Ecto neural progenitor cell (in vitro differentiated cells): ENCODE data around the gene ANKMY2.
"Not testable (repeated sequence)": the region's sequence is repeated elsewhere in the genome, so short reads cannot be mapped to it uniquely, and the experiment has no call there.

Experiments used
- DNase-seq: peaks from one replicate; pipeline ENCODE4 v3.0.0-alpha.2; 2018; ENCODE audit warnings: low spot score

The ANKMY2 gene

GRCh38 chr7:16645593-16646471, at the start of gene ANKMY2, which contains the start of gene BZW2:
Gene ANKMY2 (minus strand): TSS chr7:16645754. CDS start chr7:16645573, 181 bp downstream.
Gene BZW2 (plus strand): TSS chr7:16646181. CDS start chr7:16665444, 19,263 bp downstream.
- peak; percentile 95 for DNase-seq

- no peak for DNase-seq
These were observed 49.3 kb upstream of the ANKMY2 start for GRCh38 chr7:16694806-16695205.

GRCh38 chr7:16693601-16694318, 48.2 kb upstream of the ANKMY2 start:
- no peak for DNase-seq

GRCh38 chr7:16691241-16691640, 45.7 kb upstream of the ANKMY2 start:
- no peak for DNase-seq

- no peak for DNase-seq
These were observed 42.7 kb upstream of the ANKMY2 start for GRCh38 chr7:16688249-16688648.

- no peak for DNase-seq
These were observed 40.0 kb upstream of the ANKMY2 start for GRCh38 chr7:16685535-16685934.

- no peak for DNase-seq
These were observed 39.4 kb upstream of the ANKMY2 start for GRCh38 chr7:16684935-16685334.

GRCh38 chr7:16678645-16679566, 33.4 kb upstream of the ANKMY2 start:
- DNase-seq = not testable (repeated sequence)

- no peak for DNase-seq
These were observed 32.5 kb upstream of the ANKMY2 start for GRCh38 chr7:16677978-16678494.

GRCh38 chr7:16675277-16675676, 29.7 kb upstream of the ANKMY2 start:
- DNase-seq = no peak

GRCh38 chr7:16671811-16672210, 26.3 kb upstream of the ANKMY2 start:
- no peak for DNase-seq

- DNase-seq = no peak
These were observed 25.3 kb upstream of the ANKMY2 start for GRCh38 chr7:16670731-16671344.

GRCh38 chr7:16670021-16670420, 24.5 kb upstream of the ANKMY2 start:
- no peak for DNase-seq

GRCh38 chr7:16669581-16669980, 24.0 kb upstream of the ANKMY2 start:
- no peak for DNase-seq

GRCh38 chr7:16668978-16669377, 23.4 kb upstream of the ANKMY2 start:
- DNase-seq = no peak

GRCh38 chr7:16668049-16668858, 22.7 kb upstream of the ANKMY2 start:
- no peak for DNase-seq

- no peak for DNase-seq
These were observed 21.8 kb upstream of the ANKMY2 start for GRCh38 chr7:16667355-16667754.

- DNase-seq = no peak
These were observed 16.4 kb upstream of the ANKMY2 start for GRCh38 chr7:16661924-16662323.

GRCh38 chr7:16660702-16661464, 15.3 kb upstream of the ANKMY2 start:
- DNase-seq = no peak
